GM18870 (cell line): ENCODE data around the gene RALGPS2.

Source experiments
- ATAC-seq: cut with Tn5 transposase; IDR thresholded peaks from one replicate; pipeline ENCODE4 v1.9.1; 2021; ENCODE audit warnings: moderate library complexity; ENCODE audit not compliant: unreplicated experiment

Gene RALGPS2, protein sequence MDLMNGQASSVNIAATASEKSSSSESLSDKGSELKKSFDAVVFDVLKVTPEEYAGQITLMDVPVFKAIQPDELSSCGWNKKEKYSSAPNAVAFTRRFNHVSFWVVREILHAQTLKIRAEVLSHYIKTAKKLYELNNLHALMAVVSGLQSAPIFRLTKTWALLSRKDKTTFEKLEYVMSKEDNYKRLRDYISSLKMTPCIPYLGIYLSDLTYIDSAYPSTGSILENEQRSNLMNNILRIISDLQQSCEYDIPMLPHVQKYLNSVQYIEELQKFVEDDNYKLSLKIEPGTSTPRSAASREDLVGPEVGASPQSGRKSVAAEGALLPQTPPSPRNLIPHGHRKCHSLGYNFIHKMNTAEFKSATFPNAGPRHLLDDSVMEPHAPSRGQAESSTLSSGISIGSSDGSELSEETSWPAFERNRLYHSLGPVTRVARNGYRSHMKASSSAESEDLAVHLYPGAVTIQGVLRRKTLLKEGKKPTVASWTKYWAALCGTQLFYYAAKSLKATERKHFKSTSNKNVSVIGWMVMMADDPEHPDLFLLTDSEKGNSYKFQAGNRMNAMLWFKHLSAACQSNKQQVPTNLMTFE

DNA sequence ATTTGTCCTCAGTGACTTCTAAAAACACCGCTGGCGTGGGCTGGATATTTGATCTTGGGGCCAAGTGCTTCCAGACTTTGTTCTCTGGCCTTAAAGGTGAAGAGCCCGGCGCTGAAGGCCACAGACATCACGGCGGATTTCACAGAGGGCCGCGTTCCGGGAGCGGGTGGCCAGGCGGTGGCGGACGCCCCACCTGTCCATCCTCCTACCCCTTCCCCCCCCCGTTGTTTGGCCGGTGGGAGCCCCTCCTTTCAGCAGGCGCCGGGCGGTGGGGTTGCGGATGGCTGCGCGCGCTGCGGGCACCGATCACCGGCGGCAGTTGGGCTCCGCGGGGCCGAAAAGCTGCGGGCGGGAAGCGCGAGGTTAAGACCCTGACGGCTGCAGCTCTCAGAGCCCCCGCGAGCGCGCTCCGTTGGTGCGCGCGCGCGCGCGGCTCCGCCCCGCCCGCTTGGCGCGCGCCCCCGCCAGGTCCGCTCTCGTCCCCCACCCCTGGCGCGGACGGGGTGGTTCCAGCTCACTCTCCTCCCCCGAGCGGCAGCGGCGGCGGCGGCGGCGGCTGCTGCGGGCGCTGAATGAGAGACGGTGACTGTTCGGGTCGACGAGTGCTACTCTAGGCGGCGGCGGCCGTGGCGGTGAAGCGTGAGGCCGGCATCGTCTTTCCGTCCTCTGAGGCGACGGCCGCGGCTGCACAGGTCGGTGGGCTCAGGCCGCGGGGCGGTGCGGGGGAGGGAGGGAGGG lies at the start of gene RALGPS2:
RALGPS2 (plus strand) TSS at position 517 of the 738 bp plus-strand sequence. CDS start 51,521 bp downstream, outside the sequence.
- peak; percentile 37 for ATAC-seq

DNA sequence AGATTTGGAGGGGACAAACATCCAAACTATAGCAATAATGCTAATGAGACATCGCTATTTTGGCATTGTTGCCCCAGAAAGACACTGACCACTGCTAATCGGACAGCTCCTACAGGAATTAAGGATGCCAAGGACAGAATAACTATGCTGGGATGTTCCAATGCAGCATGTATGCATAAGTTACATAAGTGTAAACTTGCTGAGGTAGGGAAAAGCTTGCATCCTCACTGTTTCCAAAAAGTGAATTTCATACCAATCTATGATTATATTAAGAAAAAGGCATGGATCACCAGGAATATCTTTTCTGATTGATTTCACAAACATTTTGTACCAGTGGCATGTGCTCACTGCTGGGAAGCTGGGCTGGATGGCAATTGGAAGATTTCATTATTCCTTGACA lies 45.8 kb upstream of the RALGPS2 start:
- no peak for ATAC-seq

DNA sequence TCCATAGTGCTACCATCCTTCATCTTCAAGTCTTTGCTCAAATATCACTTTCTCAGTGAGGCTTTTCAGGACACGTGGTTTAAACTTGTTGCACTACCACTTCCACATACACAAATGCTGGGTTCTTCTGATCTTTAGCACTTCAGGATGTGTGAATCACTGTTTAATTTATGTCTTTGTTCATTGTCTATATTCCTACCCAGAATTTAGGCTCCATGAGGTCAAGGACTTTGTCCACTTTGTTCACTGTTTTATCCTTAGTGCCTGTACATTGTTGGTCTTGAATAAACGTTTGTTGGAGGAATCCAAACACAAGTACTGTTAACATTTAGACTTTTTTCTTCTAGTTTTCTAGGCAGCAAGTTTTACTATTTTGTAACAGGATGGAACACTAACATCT lies 42.6 kb upstream of the RALGPS2 start:
- ATAC-seq = no peak

DNA sequence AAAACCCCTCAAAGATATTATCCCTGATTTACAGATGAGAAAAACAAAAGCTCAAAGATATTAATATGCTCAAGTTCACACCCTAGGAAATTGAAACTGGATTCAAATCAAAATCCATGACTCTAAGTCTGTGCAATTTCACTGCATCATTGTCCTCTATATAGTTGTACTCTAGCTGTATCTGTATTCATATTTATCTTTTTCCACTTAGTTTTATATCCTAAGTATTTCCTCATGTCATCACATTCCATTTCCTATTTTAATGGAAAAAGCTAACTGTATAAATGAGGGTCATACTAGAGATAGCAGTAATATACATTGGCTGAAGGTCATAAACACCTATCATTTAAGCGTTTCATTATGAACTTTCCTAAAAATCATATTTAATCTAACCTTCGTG lies 42.2 kb upstream of the RALGPS2 start:
- no peak for ATAC-seq

DNA sequence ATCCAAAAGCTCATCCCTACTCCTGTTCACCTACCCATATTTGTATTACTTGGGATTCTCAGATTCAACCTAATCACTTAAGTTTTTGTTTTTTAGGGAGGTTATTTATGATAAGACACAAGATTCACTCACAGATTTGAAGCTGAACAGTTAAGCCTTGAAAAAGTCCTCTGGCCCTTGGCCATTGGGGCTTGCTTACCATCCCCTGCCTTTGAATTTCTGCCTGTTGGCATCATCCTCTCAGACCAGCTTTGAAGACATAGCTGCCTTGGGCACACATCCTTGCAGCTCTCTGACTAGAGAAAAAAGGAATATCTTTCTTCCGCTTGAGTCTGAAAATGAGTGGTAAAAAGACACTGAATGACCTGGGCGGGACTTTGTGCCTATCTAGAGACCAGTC lies 41.8 kb upstream of the RALGPS2 start:
- no peak for ATAC-seq

DNA sequence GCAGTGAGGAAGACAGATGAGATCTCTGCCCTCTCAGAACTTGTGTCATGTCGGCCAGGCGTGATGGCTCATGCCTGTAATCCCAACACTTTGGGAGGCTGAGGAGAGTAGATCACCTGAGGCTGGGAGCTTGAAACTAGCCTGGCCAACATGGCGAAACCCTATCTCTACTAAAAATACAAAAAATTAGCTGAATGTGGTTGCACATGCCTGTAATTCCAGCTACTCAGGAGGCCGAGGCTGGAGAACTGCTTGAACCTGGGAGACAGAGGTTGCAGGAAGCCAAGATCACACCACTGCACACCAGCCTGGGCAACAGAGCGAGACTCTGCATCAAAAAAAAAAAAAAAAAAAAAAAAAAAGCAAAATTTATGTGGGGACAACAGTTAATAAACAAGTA lies 40.9 kb upstream of the RALGPS2 start:
- ATAC-seq = no peak

DNA sequence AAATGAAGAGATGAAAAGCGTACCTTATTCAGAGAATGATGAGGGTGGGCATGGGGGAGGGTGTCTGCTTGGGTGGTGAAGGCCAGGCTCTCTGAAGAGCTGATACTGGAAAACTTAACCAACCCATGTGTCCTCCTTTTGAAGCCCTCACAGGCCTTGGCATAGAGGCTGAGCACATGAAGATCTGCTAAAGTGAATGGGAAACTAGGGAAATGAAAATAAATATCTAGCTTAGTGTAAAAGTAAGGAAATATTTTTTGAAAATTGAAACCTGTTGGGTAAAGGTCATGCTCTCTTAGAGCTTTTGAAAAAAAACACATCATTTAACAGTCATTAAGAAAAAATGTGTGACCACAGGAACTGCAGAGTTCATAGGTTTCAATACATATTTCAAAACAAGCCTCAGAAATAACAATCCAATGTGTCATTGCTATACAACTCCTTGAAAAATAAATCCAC lies 40.5 kb upstream of the RALGPS2 start:
- ATAC-seq = peak; percentile 88

DNA sequence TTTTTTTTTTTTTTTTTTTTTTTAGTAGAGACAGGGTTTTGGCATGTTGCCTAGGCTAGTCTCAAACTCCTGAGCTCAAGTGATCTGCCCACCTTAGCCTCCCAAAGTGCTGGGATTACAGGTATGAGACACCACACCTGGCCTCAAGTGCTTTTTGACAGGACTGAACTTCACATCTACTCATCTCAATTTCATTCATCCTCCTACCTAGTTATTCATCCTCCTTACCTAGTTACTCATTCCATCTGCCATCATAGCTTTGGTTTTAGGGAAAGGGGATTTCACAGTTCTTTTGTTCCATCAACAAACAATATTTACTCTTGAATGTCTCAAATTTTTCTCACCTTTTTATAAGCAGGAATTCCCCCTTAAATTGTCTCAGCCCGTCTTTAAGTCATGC lies 38.6 kb upstream of the RALGPS2 start:
- ATAC-seq = no peak

DNA sequence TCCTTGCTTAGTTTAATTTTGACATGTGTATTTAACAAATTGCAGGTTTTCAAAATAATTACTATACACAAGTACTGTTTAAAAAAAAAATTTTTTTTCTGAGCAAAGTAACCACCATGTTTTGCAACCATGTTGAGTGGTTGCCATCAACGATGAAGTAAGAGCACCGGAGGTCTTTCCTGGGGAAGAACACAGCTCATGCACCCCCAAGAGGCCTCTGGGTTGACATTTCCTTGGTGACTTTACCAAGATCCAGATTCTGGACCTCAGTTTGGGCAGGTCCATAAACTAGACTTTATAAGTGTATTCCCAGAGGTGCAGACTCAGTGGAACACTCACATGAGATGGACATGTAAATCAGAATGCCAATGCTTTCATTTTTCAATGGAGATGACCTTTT lies 36.8 kb upstream of the RALGPS2 start:
- ATAC-seq = no peak

DNA sequence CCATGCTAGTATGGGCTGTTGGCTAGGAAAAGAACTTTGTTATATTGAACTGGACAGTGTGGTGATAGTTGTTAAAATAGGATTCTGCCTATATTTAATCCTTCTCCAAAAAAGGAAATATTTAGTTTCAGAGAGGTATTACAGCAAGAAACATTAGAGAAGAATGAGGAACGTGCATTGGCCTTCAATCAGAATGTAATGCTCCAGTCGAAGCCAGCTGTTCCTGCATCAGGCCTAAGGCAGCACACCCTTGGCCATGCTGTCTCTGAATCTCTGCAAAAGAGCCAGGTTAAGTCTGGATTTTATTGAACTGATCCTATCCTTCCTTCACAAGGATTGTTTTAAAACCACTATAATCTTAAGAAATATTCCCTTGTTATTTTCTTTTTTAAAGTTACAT lies 35.3 kb upstream of the RALGPS2 start:
- no peak for ATAC-seq

DNA sequence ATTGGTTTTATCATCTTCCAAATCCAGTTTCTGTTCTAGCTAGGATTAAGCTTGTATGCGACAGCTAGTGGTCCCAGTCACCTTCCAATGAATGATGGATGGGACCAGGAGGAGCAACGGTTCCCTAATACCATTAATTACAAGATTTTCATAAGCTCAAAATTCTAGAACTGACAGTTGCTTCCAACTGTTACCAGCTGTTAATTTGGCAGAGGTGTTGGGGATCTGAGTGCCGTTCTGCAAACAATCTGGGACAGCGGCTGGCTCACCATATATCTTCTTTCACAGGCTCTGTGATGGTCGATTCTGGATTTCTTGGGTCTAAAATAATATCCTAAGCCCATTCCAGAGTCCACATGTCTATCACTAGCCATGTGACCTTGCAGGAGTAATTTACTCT lies 34.5 kb upstream of the RALGPS2 start:
- no peak for ATAC-seq

DNA sequence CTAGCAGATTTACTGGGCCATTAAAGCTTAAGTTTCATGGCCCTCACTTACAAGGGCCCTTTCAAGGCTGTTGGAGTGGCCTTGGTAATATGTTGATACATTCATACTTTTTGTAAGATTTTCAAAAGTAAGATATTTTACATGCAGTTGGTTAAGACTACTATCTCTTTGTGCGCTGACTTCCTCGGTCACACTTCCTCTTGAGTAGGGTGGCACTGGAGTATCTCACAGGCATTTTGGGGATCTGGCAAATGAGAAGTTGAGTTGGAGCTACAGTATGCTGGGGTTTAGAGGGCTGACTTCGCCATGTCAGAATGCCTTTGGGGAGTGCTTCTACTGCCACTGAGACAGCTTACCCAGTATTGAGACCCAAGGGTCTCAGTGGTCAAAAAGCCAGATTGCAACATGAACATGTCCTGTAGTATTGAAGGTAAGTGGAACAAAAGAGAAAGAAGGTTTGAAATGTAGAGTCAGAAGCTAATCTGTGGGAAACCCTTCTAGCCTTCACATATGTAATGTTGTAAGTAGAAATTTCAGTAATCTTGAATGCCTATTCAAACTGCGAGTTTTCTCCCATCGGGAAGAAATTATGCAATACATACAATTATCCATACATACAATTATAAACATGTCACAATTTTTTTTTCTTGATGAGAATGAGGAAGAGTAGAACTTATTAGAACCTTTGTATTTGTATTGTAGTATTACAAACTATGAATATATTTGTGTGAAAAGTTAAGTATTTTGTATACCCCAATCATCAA lies 32.3 kb upstream of the RALGPS2 start:
- ATAC-seq = no peak

DNA sequence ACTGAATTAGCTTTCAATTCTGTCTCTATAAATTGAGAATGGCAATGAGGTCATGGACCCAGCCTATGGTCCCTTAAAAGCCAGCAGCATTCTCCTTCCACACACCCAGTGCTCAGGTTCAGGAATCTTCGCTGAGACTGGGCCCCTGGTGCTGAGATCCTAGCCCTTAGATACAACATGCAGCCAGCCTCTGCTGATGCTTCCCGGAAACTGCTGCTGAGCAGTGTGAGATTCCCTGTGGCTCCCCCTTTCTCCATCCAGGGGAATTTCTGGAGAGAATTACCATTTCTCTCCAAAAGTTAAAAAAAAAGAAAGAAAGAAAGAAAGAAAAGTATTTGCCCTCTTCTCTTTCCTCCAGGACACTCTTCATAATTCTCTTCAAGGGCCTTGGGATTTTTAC lies 31.7 kb upstream of the RALGPS2 start:
- ATAC-seq = no peak

DNA sequence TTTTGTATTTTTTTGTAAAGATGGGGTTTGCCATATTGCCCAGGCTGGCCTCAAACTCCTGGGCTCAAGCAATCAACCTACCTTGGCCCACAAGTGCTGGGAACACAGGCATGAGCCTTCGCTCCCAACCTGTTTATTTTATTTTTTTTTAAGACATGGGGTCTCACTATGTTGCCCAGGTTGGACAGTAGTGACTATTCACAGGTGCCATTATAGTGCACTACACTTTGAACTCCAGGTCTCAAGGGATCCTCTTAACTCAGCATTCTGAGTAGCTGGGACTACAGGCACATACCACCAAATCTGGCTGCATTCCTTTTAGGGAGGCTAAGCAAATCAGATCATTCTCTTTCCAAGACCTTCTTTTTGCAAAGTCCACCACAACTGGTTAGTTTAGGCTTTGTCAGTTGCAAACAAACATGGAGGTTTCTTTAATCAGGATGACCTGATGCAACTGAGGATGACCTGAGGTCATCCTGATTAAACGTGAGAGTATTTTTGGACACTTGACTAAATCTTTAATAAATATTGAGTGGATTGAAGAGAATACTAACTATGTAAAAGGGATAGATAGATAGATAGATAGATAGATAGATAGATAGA lies 30.0 kb upstream of the RALGPS2 start:
- ATAC-seq = no peak

DNA sequence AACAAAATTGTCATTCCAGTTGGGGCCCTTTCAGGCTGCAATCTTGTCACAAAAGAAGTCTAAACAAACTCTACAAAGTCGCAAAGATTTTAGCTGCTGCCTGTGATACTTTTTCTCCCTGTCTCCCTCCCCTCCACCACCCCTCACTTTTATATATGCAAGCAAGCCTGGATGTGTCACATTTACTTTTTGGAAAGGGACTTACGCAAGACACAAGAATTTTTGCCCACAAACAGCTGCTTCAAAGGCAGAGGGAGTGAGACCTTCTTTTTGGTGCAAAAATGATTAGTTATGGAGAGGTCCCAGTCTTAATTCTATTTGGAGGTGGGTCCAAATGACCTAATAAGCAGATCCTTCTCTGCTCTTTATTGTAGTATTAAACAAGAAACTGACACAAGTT lies 22.9 kb upstream of the RALGPS2 start:
- ATAC-seq = no peak

DNA sequence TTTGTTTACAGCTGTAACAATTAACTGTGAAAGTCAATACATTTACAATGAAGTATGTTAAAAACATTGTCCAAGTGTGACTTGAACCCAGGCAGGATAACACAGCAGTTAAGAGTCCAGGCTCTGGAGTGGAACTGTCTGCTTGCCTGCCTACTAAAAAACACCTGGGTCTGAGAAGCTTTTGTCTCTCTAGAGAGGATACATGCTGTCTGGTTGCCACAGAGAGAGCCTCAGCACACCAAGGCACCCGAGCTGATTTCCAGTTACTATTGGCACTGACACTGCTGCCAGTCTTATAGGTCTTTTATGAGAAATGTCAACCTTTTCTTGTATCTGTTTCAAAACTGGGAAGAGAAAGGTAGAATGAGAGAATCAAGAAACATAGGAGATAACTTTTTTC lies 20.2 kb upstream of the RALGPS2 start:
- no peak for ATAC-seq

DNA sequence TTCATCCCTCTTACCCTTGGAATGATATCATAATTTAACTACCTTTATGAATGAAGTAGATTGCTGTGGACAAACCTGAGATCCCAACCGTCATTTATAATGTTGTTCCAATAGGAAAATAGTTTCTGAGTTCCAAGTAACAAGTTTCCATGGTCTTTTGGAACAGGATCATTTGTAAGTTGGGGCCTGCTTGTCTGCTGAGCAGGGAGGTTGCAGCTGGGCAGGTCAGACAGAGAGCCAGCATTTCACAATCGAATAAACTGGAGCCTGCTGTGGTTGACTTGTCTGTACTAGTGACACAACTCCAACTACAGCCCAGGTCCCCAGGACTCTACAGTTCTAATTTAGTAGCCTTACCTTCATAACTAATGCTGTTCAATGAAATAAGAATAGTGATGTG lies 18.6 kb upstream of the RALGPS2 start:
- no peak for ATAC-seq

DNA sequence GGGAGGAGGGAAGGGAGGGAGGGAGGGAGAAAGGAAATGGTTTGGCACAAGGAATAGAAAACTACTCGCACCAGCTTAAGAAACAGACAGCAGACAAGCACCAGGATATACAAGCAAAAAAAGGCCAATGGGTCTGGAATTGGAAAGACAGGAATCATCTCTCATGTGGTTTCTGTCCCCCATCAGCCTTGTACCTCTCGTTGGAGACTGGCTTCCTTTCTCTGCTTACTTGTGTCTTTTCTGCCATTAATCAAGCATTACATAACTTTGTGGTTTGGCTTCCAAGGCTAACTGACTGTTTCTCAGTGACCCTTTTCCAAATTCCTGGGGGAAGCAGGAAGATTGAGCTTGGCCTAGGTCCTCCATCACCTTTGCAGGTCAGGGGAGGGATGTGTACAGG lies 11.8 kb upstream of the RALGPS2 start:
- no peak for ATAC-seq

DNA sequence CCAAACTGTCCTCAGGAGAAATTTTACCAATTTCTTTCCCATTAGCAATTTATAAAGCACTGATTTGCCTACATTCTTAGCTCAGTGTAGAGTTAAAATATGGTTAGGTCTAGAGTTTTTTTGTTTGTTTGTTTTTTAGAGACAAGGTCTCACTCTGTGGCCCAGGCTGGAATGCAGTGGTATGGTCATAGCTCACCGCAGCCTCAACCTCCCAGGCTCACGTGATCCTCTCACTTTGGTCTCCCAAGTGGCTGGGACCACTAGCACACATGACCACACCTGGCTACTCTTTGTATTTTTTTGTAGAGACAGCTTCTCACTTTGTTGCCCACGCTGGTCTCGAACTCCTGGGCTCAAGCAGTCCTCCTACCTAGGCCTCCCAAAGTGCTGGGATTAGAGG lies 10.6 kb upstream of the RALGPS2 start:
- no peak for ATAC-seq

DNA sequence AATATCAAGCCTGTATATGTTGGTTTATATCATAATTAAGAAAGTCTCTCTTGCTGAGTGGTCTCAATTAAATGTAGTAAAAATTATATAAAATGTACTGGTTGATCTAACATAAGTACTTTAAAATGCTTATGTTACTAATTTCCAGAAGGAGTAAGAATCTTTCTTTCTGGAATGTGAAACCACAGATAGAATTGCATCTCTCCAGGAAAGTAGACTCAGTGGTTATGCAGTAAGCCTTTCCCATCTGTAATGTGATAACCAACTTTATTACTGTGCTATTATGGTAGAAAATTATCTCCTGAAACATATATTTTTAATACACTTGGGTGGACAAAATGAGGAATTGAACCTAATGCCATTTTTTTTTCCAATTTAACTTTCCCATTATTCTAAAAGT lies 8.9 kb upstream of the RALGPS2 start:
- no peak for ATAC-seq

DNA sequence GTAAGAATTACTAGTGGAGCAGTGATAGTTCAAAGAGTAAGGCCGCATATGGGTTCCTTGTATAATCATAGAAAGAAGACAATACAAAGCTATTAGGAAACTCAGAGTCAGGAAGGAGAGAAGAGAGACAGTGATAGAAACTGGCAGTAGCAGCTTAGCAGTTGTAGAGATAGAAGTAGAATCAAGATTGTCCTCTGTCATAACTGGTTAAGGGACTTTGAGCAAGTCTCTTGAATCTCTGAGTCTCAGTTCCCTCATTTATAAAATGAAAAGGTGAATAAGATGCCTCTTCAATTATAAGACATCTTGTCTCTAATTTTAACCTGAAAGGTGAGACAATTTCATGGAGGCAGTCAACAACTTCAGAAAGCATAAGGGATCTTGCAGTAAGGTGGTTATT lies 6.5 kb upstream of the RALGPS2 start:
- ATAC-seq = no peak
